ENCODE data around the gene ATE1. TPM values are rescaled to one million over a fixed set of nuclear protein-coding genes. Genes with fewer than 3 reads are reported as not detected.

The ATE1 gene
- total and polyA plus RNA-seq, 10 of the 15 experiments (the other 5 are each of a cell fraction or from before 2014, with no cell fraction given) = 4.3 to 22.7 (median 15.9) TPM

DNA sequence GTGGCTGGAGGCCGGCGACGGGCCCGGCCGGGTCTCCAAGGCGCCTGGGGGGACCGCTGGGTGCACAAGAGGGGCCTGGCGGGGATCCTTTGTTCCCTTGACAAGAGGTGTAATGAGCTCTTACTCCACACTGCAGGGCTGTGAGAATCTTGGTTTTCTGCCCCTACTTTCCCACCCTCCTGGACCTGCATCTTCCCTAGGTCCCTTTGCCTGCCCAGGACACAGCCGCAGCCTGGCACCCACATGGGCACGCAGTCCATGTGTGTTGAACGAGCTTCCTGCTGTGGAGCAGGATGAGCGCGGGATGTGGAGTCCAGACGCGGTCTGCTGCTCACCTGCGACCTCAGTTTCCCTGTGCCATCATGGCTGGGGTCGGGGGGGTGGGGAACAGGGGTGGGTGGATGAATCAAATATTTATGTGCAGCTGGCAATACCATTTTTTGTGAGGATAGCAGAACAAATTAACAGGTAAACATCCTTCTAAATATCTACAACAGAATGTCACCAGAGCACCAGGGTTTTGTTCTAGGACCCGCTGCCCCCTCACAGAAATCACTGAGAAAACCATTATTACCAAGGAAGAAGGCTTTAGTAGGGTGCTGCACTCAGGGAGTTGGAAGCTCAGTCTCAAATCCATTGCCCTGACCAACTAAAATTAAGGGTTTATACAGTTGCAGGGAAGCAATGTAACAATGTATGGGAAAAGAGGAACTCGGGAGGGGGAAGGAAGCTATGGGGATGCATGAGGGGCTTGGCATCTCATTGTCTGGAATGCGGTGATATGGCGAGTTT lies 47.7 kb upstream of the ATE1 start:
- Histone ChIP-seq H3K9me3 (replicated peaks; ENCODE audit: control insufficient read depth, insufficient read depth, low read length) (peaks cover 5% of the 10 kb centered on the region; the same call in 2 of the 3 replicates), H3K36me3 (ENCODE audit: control insufficient read depth in 2 of 2, insufficient read depth in 2 of 2, low read length in 1 of 2) (peaks cover under 1 to 6% of the 10 kb centered on the region in 2 experiments; a peak in 2 of 4 replicates), H3K4me2 (ENCODE audit: control insufficient read depth, insufficient read depth) (peak overlapping the region; percentile 80), H3K4me1 (ENCODE audit: control insufficient read depth, insufficient read depth, low read length) (no peaks in the 10 kb centered on the region), H3K27me3 (replicated peaks in 1 of 2; ENCODE audit: control insufficient read depth in 2 of 2, insufficient read depth in 2 of 2, low read length in 1 of 2) (no peaks in the 10 kb centered on the region), H3K79me2 (ENCODE audit: control insufficient read depth, insufficient read depth, low read length) (peaks cover 21% of the 10 kb centered on the region), H3K4me3 (peak overlapping the region; percentile 95; the same call in 1 of the 2 replicates), H4K20me1 (ENCODE audit: control insufficient read depth, insufficient read depth) (no peaks in the 10 kb centered on the region), H3K27ac (ENCODE audit: control insufficient read depth, insufficient read depth) (peak overlapping the region; percentile 89), H3K9ac (ENCODE audit: control insufficient read depth, insufficient read depth, low read length) (peak overlapping the region; percentile 92; the same call in 1 of the 2 replicates), H2AFZ (ENCODE audit: control insufficient read depth, low read depth, low read length) (peak overlapping the region; percentile 84)
- ChIA-PET RAD21 (ENCODE audit: unreplicated experiment) (no interaction called here), SMC1A (ENCODE audit: uncharacterized antibody, unreplicated experiment) (interaction anchor here (0.5 kb wide), 1 partner anchor 149 kb away, joined by 3 read pairs; no protein-coding TSS in a partner anchor), POLR2A (interaction anchor here (0.6 to 1.7 kb wide), 3 partner anchors 47 to 707 kb away, joined by 3 read pairs; partner anchors contain the start of gene ATE1), CTCF (interaction anchor here (0.8 kb wide), 1 partner anchor 67 kb away, joined by 3 read pairs; no protein-coding TSS in a partner anchor)
- DNase-seq (ENCODE audit: low read depth, low spot score) = no peak
- intact Hi-C loops (cut with micrococcal nuclease; ENCODE audit: unreplicated experiment) (loop anchor here (2.0 kb wide), 1 partner anchor 47 kb away; the partner anchor contains the start of gene ATE1), in situ Hi-C loops (cut with MboI) (no loop called here)
- BruUV-seq (replicated peaks) = no TSS peak
- WGBS (ENCODE audit: insufficient coverage, insufficient replicate concordance, low lambda C conversion rate, missing lambda C conversion rate) = 23% methylated on average over 21 of the region's 21 CpGs
- TF ChIP-seq IKZF1 (conservative IDR thresholded peaks at IDR 0.05) (peak; percentile 2; the same call in 1 of the 2 replicates), EGR1 (IDR thresholded peaks at IDR 0.05; ENCODE audit: borderline replicate concordance in 1 of 2, low read depth in 2 of 2, low read length in 2 of 2) (no peak), FOXM1 (IDR thresholded peaks at IDR 0.05; ENCODE audit: low read depth, low read length) (no peak), MEF2B (IDR thresholded peaks at IDR 0.05; ENCODE audit: partially characterized antibody, poor library complexity, severe bottlenecking) (peak; percentile 16)
- TF ChIP-seq, protein P1, sequence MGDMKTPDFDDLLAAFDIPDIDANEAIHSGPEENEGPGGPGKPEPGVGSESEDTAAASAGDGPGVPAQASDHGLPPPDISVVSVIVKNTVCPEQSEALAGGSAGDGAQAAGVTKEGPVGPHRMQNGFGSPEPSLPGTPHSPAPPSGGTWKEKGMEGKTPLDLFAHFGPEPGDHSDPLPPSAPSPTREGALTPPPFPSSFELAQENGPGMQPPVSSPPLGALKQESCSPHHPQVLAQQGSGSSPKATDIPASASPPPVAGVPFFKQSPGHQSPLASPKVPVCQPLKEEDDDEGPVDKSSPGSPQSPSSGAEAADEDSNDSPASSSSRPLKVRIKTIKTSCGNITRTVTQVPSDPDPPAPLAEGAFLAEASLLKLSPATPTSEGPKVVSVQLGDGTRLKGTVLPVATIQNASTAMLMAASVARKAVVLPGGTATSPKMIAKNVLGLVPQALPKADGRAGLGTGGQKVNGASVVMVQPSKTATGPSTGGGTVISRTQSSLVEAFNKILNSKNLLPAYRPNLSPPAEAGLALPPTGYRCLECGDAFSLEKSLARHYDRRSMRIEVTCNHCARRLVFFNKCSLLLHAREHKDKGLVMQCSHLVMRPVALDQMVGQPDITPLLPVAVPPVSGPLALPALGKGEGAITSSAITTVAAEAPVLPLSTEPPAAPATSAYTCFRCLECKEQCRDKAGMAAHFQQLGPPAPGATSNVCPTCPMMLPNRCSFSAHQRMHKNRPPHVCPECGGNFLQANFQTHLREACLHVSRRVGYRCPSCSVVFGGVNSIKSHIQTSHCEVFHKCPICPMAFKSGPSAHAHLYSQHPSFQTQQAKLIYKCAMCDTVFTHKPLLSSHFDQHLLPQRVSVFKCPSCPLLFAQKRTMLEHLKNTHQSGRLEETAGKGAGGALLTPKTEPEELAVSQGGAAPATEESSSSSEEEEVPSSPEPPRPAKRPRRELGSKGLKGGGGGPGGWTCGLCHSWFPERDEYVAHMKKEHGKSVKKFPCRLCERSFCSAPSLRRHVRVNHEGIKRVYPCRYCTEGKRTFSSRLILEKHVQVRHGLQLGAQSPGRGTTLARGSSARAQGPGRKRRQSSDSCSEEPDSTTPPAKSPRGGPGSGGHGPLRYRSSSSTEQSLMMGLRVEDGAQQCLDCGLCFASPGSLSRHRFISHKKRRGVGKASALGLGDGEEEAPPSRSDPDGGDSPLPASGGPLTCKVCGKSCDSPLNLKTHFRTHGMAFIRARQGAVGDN (IDR thresholded peaks at IDR 0.05) = no peak
- TF ChIP-seq, protein P2, sequence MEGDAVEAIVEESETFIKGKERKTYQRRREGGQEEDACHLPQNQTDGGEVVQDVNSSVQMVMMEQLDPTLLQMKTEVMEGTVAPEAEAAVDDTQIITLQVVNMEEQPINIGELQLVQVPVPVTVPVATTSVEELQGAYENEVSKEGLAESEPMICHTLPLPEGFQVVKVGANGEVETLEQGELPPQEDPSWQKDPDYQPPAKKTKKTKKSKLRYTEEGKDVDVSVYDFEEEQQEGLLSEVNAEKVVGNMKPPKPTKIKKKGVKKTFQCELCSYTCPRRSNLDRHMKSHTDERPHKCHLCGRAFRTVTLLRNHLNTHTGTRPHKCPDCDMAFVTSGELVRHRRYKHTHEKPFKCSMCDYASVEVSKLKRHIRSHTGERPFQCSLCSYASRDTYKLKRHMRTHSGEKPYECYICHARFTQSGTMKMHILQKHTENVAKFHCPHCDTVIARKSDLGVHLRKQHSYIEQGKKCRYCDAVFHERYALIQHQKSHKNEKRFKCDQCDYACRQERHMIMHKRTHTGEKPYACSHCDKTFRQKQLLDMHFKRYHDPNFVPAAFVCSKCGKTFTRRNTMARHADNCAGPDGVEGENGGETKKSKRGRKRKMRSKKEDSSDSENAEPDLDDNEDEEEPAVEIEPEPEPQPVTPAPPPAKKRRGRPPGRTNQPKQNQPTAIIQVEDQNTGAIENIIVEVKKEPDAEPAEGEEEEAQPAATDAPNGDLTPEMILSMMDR (IDR thresholded peaks at IDR 0.05 in 2 of 3, conservative IDR thresholded peaks at IDR 0.05 in 1 of 3; ENCODE audit: control insufficient read depth in 2 of 3, extremely low read depth in 1 of 3, insufficient read depth in 1 of 3, low read depth in 3 of 3, low read length in 3 of 3) = 0 out of 6 replicates have a peak, but pooled peaks of 1 of the 3 experiments have one; percentile 67
- TF ChIP-seq, protein P3, sequence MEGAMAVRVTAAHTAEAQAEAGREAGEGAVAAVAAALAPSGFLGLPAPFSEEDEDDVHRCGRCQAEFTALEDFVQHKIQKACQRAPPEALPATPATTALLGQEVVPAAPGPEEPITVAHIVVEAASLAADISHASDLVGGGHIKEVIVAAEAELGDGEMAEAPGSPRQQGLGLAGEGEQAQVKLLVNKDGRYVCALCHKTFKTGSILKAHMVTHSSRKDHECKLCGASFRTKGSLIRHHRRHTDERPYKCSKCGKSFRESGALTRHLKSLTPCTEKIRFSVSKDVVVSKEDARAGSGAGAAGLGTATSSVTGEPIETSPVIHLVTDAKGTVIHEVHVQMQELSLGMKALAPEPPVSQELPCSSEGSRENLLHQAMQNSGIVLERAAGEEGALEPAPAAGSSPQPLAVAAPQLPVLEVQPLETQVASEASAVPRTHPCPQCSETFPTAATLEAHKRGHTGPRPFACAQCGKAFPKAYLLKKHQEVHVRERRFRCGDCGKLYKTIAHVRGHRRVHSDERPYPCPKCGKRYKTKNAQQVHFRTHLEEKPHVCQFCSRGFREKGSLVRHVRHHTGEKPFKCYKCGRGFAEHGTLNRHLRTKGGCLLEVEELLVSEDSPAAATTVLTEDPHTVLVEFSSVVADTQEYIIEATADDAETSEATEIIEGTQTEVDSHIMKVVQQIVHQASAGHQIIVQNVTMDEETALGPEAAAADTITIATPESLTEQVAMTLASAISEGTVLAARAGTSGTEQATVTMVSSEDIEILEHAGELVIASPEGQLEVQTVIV (IDR thresholded peaks at IDR 0.05; ENCODE audit: borderline replicate concordance, partially characterized antibody) = no peak
- no peak for ATAC-seq
- no peak for FAIRE-seq

All from GM12878 (cell line).